OCI-M1 (cell line): ENCODE results near the gene SPATA24.
A peak's percentile ranks its signal among the peaks of the same experiment; 100 is the strongest.
"Not testable (repeated sequence)": the region's sequence is repeated elsewhere in the genome, so short reads cannot be mapped to it uniquely, and the experiment has no call there.

Experiments
- DNase-seq: peaks from one replicate; lab custom pipeline; 2025; lab: John Stamatoyannopoulos, UW

Gene SPATA24, protein sequence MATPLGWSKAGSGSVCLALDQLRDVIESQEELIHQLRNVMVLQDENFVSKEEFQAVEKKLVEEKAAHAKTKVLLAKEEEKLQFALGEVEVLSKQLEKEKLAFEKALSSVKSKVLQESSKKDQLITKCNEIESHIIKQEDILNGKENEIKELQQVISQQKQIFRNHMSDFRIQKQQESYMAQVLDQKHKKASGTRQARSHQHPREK

DNA sequence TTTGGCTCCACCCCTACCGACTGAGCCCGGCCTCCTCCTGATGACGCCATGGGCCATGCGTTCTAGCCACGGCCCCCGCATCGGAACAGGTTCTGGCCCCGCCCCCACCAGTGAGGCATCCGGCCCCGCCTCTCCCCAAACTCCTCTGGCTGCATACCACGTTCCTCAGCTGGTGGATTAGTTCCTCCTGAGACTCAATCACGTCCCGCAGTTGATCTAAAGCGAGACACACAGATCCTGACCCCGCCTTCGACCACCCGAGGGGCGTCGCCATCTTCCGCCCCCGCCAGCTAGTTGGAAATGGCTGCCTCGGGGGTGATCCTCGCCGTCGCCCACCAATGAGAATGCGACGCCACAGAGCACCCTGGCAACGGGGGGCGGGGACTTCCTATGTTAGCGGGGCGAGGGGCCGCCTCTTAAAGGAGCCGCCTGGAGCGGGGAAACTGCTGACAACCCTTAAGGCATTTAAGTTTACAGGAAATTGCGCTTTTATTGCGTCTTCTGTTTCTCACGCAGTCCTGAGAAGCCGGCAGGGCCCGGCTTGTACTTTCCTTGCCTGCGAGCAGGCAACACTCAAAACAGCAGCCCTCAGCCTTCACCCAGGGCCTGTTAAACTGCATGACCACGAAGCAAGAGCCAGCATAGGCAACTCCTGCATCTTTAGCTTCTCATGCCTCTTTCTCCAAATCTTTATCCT, at the start of gene SPATA24:
Gene SPATA24, minus strand, starts transcription at position 303 of the 697 bp plus-strand sequence. Its CDS starts 29 bp downstream, at position 274.
- peak; percentile 99 for DNase-seq

DNA sequence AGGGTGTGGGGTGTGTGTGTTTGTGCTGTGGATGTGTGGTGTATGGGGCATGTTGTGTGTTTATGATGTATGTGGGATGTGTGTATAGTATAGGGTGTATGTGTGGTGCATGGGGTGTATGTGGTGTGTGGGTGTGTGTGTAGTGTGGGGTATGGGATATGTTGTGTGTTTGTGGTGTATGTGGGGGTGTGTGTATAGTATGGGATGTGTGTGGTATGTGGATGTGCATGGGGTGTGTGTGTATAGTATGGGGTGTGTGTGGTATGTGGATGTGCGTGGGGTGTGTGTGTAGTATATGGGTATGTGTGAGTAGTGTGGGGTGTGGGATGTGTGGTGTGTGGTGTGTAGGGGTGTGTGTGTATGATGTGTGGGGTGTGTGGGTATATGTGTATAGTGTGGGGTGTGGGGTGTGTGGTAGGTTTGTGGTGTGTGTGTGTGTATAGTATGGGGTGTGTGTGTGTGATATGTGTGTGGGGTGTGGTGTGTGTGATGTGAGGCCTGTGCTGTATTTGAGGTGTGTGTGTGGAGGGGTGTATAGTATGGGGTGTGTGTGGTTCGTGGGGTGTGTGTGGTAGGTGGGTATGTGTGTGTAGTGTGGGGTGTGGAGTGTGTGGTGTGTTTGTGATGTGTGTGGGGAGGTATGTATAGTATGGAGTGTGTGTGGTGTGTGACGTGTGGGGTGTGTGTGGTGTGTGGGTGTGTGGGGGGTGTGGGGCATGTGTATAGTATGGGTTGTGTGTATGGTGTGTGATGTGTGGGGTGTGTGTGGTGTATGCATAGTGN, 48.2 kb upstream of the SPATA24 start:
- no peak for DNase-seq

DNA sequence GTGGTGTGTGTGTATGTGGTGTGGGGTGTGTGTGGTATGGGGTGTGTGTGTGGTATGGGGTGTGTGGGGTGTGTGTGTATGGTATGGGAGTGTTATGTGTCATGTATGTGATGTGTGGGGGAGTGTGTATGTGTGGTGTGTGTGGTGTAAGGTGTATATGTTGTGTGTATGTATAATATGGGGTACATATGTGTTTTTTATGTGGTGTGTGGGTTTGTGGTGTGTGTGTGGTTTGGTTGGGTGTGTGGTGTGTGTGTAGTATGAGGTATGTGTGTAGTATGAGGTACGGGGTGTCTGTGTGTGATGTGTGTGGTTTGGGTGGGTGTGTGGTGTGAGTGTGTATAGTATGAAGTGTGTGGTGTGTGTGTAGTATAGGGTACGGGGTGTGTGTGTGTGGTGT, 47.3 kb upstream of the SPATA24 start:
- DNase-seq, result no peak

DNA sequence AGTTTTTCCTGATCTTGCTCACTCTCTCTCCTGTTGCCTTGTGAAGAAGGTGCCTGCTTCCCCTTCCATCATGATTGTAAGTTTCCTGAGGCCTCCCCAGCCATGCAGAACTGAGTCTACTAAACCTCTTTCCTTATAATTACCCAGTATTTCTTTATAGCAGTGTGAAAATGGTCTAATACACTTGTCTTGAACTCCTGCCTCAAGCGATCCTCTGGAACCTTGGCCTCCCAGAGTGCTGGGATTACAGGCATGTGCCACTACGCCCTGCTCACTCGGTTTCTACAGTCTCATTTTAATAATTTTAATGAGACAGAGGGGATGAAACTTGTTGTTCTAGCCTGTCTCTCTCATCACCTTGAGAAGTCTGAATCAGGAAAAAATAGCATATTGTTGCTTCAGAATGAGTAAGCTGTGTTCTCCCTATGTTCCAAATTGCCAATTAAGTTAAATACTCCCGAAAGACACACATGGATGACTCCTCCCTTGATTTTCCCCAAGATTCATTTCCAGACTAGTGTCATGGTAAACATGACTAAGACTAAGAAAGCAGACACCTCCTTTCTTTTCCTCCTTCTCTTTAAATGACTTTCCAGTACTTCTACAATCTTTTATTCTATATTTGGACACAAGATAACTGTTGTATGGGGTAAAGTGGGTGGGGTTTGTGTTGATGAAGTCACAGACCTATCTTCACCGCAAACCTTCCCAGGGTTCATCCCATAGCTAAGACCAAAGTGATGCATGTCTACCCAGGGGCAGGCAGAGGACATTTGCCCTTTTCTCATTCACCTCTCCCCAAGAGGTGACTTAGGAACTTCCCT, 43.3 kb upstream of the SPATA24 start:
- DNase-seq, result peak; percentile 78

GRCh38 chr5:139445325-139446170, 41.7 kb upstream of the SPATA24 start:
- DNase-seq, result no peak

GRCh38 chr5:139443831-139444453, 40.1 kb upstream of the SPATA24 start:
- no peak for DNase-seq

DNA sequence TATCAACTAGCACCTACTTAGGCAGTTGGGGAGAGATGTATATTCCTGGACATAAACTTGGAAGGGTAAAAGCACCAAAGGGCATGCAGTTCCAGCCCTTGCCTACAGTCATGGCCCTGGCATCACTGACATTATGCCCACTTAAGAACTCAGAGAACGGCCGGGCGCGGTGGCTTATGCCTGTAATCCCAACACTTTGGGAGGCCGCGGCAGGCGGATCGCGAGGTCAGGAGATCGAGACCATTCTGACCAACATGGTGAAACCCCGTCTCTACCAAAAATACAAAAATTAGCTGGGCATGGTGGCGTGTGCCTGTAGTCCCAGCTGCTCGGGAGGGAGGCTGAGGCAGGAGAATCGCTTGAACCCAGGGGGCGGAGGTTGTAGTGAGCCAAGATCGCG, 36.5 kb upstream of the SPATA24 start:
- DNase-seq, result not testable (repeated sequence)

GRCh38 chr5:139439013-139439903, 35.4 kb upstream of the SPATA24 start, which contains the start of gene DNAJC18:
TSS of gene DNAJC18 (minus strand) at chr5:139439525. CDS start at chr5:139439445, 80 bp downstream.
- DNase-seq, result peak; percentile 92

GRCh38 chr5:139438707-139439012, 34.8 kb upstream of the SPATA24 start:
- DNase-seq, result no peak

DNA sequence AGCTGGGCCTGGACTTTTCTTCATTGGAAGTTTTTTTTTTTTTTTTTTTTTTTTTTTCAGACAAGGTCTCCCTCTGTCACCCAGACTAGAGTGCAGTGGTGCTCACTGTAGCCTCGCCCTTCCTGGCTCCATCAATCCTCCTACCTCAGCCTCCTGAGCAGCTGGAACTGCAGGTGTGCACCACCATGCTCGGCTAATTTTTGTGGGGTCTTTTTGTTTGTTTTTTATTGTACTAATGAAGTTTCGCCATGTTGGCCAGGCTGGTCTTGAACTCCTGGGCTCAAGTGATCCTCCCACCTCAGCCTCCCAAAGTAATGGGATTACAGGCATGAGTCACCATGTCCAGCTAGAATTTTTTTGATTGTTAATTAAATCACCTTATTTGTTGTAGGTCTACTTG, 31.8 kb upstream of the SPATA24 start:
- DNase-seq, result no peak

DNA sequence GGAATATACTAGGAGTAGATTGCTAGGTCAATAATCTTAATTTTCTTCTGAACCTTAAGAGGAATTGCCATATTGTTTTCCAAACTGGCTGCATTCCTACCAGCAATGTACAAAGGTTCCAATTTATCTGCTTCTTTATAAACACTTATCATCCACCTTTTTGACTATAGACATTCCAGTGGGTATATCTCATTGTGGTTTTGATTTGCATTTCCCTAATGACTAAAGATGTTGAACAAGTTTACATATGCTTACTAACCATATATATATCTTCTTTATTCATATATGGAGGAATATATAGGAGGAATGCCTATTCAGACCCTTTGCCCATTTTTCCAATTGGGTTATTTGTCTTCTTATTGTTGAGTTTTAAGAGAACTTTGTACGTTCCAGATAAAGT, 27.8 kb upstream of the SPATA24 start:
- DNase-seq, result no peak

GRCh38 chr5:139430015-139430414, 26.1 kb upstream of the SPATA24 start:
- DNase-seq, result no peak

GRCh38 chr5:139426203-139426885, 22.5 kb upstream of the SPATA24 start:
- no peak for DNase-seq

- DNase-seq, result no peak
Observed at GRCh38 chr5:139425497-139425896, 21.6 kb upstream of the SPATA24 start.

- DNase-seq, result peak; percentile 88
Observed at GRCh38 chr5:139422307-139422893, 18.5 kb upstream of the SPATA24 start.

DNA sequence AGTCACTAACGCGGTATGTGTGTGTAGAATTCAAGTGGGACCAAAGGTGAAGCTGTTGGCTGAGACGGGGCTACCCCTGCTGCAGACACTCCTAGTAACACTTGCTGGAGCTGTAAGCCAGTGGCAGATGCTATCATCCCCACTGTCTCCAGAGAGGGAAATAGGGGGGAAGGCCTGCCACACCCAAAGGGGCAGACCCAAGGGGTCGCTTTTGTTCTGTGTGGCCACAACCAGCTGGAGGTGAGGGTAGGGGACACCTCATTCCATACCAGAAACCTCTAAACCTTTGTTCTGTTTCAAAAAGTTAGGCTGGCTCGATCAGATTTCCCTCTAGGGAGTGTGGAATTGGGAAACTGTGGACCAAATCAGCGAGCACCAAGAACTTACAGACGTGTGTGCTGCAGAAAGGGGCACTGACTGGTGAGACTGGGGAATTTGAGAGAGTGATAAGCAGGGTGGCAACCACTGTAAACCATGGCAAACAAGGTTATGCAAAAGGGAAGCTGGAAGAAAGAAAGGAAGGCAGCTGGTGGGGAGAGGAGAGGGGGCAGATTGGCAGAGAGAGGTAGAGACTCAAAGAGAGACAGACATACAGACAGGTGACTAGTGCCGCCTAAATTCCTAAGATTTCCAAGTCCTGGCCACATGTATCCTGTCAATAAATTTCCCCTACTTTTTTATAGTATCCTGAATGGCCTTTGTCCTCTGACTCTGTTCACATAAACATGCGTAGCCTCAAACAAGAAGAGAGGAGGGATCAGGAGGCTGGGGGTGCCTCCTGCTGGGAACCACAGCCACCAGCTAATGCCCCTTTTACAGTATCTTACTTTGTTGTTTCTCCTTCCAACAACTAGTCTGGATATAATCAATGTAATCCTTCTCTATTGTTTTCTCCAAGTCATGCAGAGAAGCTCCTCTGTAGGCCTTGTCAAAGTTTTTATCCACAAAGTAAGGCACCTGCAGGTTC, 15.6 kb upstream of the SPATA24 start:
- no peak for DNase-seq

DNA sequence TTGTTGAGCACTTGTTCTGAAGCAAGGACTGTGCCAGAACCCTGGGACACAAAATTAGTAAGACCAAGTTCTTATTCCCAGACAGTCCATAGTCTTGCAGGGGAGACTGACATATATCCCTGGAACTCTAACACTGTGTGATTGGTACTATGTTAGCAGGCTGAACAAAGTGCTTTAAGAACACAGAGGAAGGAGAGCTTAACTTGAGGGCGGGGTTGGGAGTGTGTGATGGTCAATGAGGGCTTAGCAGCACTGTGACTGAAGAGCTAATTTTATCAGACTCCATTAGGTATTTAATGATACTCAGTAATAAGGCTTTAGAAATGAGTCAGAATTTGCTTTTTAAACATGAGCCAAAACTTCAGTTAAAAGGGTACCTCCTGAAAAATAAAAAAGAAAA, 14.9 kb upstream of the SPATA24 start:
- no peak for DNase-seq

DNA sequence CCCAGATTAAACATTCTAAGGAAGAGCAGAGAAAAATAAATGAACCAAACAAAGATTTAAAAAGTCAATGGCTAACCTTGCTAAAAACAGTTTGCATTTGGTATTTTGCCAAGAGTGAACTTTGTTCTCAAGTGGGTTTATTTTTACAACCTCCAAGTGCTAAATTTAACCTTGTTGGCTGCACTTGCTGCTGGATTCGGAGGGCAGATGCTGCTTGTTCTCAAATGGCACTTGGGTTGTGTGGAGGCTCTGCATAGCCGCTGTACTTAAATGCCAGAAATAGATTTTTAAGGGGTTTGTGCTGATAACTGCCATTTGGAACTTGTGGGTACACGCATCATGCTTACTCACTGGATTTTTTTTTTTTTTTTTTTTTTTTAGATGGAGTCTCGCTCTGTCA, 13.3 kb upstream of the SPATA24 start:
- DNase-seq, result no peak
